AG20443 (cell line): ENCODE measurements around the gene ZNF749.

ENCODE experiments used
- DNase-seq: peaks from one replicate; pipeline ENCODE4 v3.0.0; 2012; ENCODE audit warnings: low spot score, mixed read lengths

Gene ZNF749

GRCh38 chr19:57435062-57435978 is at the start of gene ZNF749:
Gene ZNF749 (plus strand): TSS chr19:57435325. CDS start chr19:57435579, 254 bp downstream.
- DNase-seq, result peak; percentile 98

DNA sequence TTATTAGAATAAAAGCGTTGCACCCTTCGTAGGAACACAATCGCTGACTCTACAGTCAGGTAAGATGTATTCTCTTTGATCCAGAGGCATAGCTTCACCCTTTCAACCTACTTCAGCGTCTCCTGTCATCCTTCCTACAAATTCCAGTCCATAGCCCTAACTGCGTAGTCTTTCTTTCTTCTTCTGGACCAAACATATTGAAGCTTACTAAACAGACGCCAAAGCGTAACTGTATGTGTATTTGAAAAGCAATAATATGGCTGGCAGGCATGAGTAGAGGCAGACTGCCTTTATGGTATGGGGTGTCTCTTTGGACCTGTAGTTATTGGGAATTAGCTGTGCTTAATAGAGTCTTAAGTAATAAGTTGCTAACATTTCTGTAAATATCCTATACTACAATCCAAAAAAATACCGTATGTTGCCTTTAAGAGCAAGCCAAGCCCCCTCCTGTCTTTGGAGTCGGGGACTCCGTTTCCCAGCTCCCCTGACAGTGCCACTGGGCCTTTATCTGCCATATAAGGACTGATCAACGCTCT is 45.9 kb upstream of the ZNF749 start:
- DNase-seq, result no peak

DNA sequence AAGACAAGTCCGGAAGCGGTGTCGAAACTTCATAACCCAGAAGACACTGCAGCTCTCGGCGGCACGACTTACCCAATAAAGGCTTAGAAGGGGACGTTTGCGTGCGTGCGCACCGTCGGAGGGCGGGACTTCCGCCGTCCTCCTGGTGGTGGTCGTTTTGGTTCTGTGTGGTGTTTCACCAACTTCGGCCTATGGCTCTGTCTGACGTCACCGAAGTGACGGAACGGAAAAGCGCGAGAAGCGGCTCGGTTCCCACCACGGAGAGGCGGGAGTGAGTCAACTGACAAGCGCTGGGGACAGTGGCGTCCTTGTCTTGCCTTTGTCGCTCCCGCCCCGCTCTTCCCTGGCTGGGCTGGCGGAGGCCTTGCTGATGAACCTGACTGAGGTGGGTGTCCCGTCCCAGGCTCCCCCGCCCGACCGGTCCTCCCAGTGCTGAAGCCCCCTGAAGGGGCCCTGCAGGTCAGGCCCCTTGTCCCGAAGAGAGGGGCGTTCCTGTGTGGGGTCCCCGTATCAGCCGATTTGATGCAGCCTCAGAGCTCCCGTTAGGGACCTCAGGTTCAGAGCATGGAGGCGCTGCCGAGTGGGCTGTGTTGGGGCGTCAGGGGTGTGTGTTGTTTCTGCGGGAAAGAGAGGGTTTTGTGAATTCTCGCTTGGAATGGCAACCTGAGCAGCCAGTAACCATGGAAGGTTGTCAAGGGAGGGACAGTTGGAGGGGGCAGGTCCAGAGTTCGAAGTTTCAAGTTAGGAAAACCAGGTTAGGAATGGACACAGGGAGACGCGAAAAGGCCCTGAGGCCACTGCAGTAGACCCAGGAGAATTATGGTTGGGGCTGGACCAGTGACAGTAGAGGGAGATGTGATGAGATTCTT is 45.2 kb upstream of the ZNF749 start, which contains the start of gene ZNF548:
Gene ZNF548 (plus strand): TSS at position 125 of the 869 bp plus-strand sequence. CDS start 246 bp downstream, at position 371.
- peak; percentile 96 for DNase-seq

GRCh38 chr19:57395710-57396109 is 39.4 kb upstream of the ZNF749 start:
- DNase-seq, result no peak

DNA sequence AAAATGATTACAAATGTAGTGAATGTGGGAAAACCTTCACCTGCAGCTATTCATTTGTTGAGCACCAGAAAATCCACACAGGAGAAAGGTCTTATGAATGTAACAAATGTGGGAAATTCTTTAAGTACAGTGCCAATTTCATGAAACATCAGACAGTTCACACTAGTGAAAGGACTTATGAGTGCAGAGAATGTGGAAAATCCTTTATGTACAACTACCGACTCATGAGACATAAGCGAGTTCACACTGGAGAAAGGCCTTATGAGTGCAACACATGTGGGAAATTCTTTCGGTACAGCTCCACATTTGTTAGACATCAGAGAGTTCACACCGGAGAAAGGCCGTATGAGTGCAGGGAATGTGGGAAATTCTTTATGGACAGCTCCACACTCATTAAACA is 36.3 kb upstream of the ZNF749 start:
- DNase-seq, result no peak

DNA sequence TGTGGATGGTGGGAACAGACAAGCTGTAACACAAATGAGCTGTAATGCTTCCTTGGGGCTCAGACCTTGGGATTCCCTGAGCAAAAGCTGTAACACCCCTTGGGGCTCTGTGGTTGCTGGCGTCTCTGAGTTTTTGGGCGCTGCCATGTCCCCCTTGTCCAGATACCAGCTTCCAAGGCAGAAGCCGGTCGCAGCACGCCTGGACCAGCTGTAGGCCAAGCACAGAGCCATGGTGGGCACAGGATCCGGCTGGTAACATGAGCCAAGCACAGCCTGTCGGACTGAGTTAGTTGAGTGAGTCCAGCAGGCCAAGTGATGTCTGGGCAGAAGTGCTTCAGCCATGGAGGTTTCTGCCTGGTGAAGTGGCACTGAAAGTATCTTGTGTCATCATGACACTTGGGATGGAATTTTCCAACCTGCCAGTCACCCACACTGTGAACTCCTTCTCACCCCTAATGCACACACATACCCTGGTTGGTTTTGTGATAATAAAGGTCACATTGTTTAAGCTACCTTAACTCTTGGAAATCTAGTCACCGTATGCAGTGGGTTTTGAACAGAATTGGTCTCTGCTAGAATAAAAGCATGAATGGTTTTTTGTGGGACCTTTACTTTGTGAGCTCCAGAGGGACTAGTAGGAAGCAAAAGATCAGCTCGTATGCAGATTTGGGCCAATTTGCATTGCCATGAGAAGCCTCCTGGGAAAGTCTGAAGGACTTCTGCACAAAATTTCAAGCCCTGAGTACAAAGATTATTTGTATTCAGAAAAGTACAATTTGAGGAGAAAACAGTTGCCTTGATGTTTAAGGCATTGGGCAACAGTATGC is 31.2 kb upstream of the ZNF749 start:
- no peak for DNase-seq

DNA sequence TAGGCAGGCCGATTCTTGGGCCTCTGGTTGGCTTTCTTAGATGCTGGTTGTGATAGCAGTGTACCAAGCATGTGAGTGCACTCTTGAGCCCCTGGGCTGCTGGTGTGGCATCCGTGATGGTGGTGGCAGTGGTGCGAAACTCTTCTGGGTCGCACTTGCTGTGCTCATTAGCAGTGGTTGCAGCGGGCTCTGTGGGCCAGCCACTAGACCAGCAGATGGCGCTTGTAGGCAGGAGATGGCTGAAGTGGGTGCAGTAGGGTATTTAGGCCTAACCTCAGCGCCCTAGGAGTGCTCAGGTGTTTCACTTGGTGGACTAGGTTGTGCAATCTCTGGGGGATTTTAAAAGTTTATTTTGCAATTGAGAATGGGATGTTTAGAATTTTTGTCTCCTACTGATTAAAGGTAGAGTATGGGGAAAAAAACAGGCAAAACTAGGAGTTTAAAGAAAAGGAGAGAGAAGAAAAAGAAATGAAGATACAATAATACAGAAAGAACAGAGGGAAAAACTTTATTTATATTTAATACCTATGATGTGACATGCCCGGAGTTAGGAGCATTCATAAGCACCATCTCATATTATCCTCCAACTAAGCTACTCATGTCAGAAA is 28.5 kb upstream of the ZNF749 start:
- peak; percentile 85 for DNase-seq

- peak; percentile 97 for DNase-seq
These were observed 24.1 kb upstream of the ZNF749 start, which contains the start of gene ZNF17 for GRCh38 chr19:57410877-57411671. Gene ZNF17 (plus strand): TSS chr19:57411161. CDS start chr19:57413616, 2,455 bp downstream.

- DNase-seq, result no peak
These were observed 15.7 kb upstream of the ZNF749 start for GRCh38 chr19:57419439-57419838.

- DNase-seq, result no peak
These were observed 14.1 kb upstream of the ZNF749 start for GRCh38 chr19:57421037-57421436.

GRCh38 chr19:57434386-57435061 is 601 bp upstream of the ZNF749 start:
- no peak for DNase-seq

DNA sequence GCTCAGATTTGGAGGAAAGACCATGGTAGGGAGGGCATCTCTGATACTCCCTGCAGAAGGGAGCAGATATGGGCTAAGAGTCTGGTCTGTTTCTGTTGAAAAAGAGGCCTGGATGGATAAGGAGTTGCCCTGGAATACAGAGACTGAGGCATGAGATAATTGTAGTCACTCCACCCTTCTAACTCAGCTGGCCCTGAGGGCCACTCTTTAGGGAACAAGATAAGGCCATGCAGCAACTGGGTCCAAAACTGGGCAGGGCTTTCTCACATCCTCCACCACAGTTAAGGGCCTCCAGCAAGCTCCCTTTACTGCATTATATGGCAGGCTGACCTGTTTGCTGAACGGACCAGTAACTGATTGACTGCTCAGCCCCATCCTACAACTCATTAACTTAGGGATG is 1.3 kb downstream of the ZNF749 start:
- no peak for DNase-seq

- DNase-seq, result no peak
These were observed 2.8 kb downstream of the ZNF749 start for GRCh38 chr19:57437931-57438330.

DNA sequence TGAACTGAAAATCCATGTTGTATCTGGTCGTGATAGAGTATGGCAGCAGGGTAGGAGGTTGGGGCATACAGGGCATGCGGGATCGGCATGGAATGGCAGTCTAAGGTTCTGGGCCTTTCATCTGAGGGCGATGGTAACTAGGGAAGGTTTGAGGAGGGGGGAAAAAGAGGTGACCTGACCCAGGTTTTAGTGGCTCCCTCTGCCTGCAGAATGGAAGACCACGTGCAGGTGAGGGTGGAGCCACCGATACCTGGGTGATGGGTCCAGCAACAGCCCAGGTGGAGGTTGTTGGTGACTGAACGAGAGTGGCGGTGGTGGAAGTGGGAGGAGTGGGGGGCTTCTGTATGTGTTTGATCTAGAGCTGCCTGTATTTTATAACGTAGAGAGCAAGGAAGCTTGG is 3.8 kb downstream of the ZNF749 start:
- no peak for DNase-seq

GRCh38 chr19:57441979-57442752 is 7.0 kb downstream of the ZNF749 start:
- no peak for DNase-seq

GRCh38 chr19:57443121-57443696 is 8.1 kb downstream of the ZNF749 start:
- DNase-seq, result no peak

- no peak for DNase-seq
These were observed 17.2 kb downstream of the ZNF749 start for GRCh38 chr19:57452307-57452706.

DNA sequence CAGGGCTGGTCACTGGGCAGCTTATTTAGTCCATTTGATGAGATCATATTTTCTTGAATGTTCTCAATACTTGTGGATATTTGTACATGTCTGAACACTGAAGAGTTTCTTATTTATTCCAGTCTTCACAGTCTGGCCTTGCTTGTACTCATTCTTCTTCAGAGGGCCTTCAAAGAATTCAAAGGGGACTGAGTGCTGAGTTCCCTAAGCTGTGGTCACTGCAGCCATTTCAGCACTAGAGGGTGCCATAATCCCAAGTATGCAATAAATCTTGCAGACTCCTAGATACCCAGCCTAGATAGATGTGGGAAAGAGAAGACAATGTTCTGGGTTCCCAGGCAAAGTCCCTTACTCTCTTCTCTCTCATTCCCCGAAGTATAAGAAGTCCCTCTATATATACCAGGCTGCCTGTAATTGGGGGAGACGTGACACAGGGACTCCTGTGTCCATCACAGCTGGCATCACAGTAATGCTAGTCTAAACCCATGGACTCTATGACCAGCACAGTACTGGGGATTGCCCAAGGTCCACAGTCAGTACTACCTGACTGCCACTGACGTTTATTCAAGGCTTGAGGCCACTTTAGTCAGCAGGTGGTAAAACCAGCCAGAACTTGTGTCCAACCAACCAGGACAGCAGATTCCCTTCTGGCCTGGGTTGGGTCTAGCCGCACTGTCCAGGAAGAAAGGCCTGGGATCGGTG is 30.7 kb downstream of the ZNF749 start:
- no peak for DNase-seq
